SK-N-SH (cell line): ENCODE measurements around the gene FUNDC1. TPM values are rescaled to one million over a fixed set of nuclear protein-coding genes. Genes with fewer than 3 reads are reported as not detected.

Source experiments
- CTCF ChIA-PET: fragments of 300-600, 350-600 bp; formaldehyde crosslinking; extraction: SDS; loops from one replicate; lab custom pipeline; 2021; lab: Yijun Ruan, JAX
- POLR2A ChIA-PET: fragments of 350-600 bp; sonication (Branson Sonifier 250); formaldehyde crosslinking; extraction: SDS; loops from one replicate; lab custom pipeline; 2020; ENCODE audit warnings: antibody characterized with exemption, inconsistent platforms; lab: Yijun Ruan, JAX
- DNase-seq: peaks from one replicate; pipeline ENCODE4 v3.0.0; 2012
- H2AFZ ChIP-seq: fragments of 200-600 bp; sonication (generic); 2 replicates; pipeline ENCODE4 v1.8.1; 2016; ENCODE audit warnings: antibody characterized with exemption, mild to moderate bottlenecking, low read depth
- H3F3A ChIP-seq: fragments of 200-600 bp; sonication (generic); replicated peaks from 2 replicates; pipeline ENCODE3; 2016; ENCODE audit warnings: antibody characterized with exemption, mild to moderate bottlenecking; ENCODE audit not compliant: insufficient read depth
- H3K27ac ChIP-seq, 2 experiments: fragments of 200-500 bp in 1 of 2; fragments of 200-600 bp in 1 of 2; sonication (Bioruptor generic) in 1 of 2; sonication (generic), shearing (Covaris generic) in 1 of 2; 2 replicates each; pipeline versions ENCODE4 v1.5.1 to v1.6.1; 2014 to 2016; ENCODE audit warnings: low read depth in 2 of 2, inconsistent platforms in 1 of 2, low read length in 1 of 2, mild to moderate bottlenecking in 1 of 2, mixed read lengths in 1 of 2
- H3K27me3 ChIP-seq: fragments of 200-600 bp; sonication (generic), shearing (Covaris generic); 2 replicates; pipeline ENCODE4 v1.6.1; 2016; ENCODE audit warnings: mixed run types; ENCODE audit not compliant: insufficient read depth
- H3K36me3 ChIP-seq, 2 experiments: fragments of 200-500 bp in 1 of 2; fragments of 200-600 bp in 1 of 2; sonication (Bioruptor generic) in 1 of 2; sonication (generic) in 1 of 2; replicated peaks in 1 of 2; 2 replicates each; pipeline versions ENCODE3 to v1.5.1; 2014 to 2016; ENCODE audit warnings: low read length in 1 of 2, mild to moderate bottlenecking in 1 of 2; ENCODE audit not compliant: insufficient read depth in 2 of 2, control insufficient read depth in 1 of 2
- H3K4me1 ChIP-seq, 2 experiments: fragments of 200-500 bp in 1 of 2; fragments of 200-600 bp in 1 of 2; sonication (Bioruptor generic) in 1 of 2; sonication (generic), shearing (Covaris generic) in 1 of 2; 2 replicates each; pipeline versions ENCODE4 v1.5.1 to v1.6.1; 2014 to 2016; ENCODE audit warnings: low read depth in 1 of 2, low read length in 1 of 2, mixed run types in 1 of 2; ENCODE audit not compliant: insufficient read depth in 2 of 2, control insufficient read depth in 1 of 2
- H3K4me2 ChIP-seq: fragments of 200-600 bp; sonication (generic), shearing (Covaris generic); 2 replicates; pipeline ENCODE4 v1.6.1; 2017; ENCODE audit warnings: mixed run types
- H3K4me3 ChIP-seq, 2 experiments: fragments of 200-500 bp in 1 of 2; fragments of 200-600 bp in 1 of 2; sonication (Bioruptor generic) in 1 of 2; sonication (generic), shearing (Covaris generic) in 1 of 2; 2 replicates each; pipeline versions ENCODE4 v1.5.1 to v1.8.1; 2014 to 2016; ENCODE audit warnings: low read depth in 2 of 2, inconsistent platforms in 1 of 2, low read length in 1 of 2, mild to moderate bottlenecking in 1 of 2, mixed read lengths in 1 of 2, moderate library complexity in 1 of 2
- H3K79me2 ChIP-seq: fragments of 200-600 bp; sonication (generic); 2 replicates; pipeline ENCODE4 v1.8.1; 2017; ENCODE audit warnings: mild to moderate bottlenecking; ENCODE audit not compliant: insufficient read depth
- H3K9ac ChIP-seq: fragments of 200-600 bp; sonication (generic); 2 replicates; pipeline ENCODE4 v1.6.1; 2017; ENCODE audit warnings: mixed run types
- H3K9me2 ChIP-seq: fragments of 200-600 bp; sonication (generic); 2 replicates; pipeline ENCODE4 v1.6.1; 2017; ENCODE audit warnings: mixed run types
- H3K9me3 ChIP-seq: fragments of 200-600 bp; sonication (generic); 2 replicates; pipeline ENCODE4 v1.6.1; 2017; ENCODE audit warnings: mixed run types, mild to moderate bottlenecking, moderate library complexity
- H4K20me1 ChIP-seq: fragments of 200-600 bp; sonication (generic); 2 replicates; pipeline ENCODE4 v1.6.1; 2017; ENCODE audit warnings: mild to moderate bottlenecking, mixed run types; ENCODE audit not compliant: insufficient read depth
- WGBS: methylation state at CpG from one replicate; pipeline ENCODE4 v1.1.6; 2017; ENCODE audit warnings: low lambda C conversion rate; 5-methylcytosine and 5-hydroxymethylcytosine counted together
- polyA plus RNA-seq, 3 experiments: library from polyadenylated mRNA; depleted of rRNA; stranded (reverse); fragments of >200 nt; gene quantifications; 2 replicates each; pipeline ENCODE4 v1.2.3, GENCODE V29; 2012
- TF ChIP-seq, protein P1 (sequence below): IDR thresholded peaks from 2 replicates; pipeline ENCODE4 v1.6.1; 2012; ENCODE audit warnings: mild to moderate bottlenecking, low read depth, low read length, moderate library complexity
- TF ChIP-seq, protein P2 (sequence below): IDR thresholded peaks from 2 replicates; pipeline ENCODE4 v1.4.0; 2012; ENCODE audit warnings: low read depth, borderline replicate concordance
- TF ChIP-seq, protein P3 (sequence below): fragments of 150-350 bp; IDR thresholded peaks from 2 replicates; pipeline ENCODE4 v1.6.1; 2017; ENCODE audit warnings: antibody characterized with exemption, low read length, low read depth, borderline replicate concordance

Gene FUNDC1
- polyA plus RNA-seq, 1 of the 3 experiments (the other 2 are of a cell fraction): 23.5 TPM

GRCh38 chrX:44480591-44480990 lies 62.1 kb downstream of the FUNDC1 start (continued):
- TF ChIP-seq, protein P1, sequence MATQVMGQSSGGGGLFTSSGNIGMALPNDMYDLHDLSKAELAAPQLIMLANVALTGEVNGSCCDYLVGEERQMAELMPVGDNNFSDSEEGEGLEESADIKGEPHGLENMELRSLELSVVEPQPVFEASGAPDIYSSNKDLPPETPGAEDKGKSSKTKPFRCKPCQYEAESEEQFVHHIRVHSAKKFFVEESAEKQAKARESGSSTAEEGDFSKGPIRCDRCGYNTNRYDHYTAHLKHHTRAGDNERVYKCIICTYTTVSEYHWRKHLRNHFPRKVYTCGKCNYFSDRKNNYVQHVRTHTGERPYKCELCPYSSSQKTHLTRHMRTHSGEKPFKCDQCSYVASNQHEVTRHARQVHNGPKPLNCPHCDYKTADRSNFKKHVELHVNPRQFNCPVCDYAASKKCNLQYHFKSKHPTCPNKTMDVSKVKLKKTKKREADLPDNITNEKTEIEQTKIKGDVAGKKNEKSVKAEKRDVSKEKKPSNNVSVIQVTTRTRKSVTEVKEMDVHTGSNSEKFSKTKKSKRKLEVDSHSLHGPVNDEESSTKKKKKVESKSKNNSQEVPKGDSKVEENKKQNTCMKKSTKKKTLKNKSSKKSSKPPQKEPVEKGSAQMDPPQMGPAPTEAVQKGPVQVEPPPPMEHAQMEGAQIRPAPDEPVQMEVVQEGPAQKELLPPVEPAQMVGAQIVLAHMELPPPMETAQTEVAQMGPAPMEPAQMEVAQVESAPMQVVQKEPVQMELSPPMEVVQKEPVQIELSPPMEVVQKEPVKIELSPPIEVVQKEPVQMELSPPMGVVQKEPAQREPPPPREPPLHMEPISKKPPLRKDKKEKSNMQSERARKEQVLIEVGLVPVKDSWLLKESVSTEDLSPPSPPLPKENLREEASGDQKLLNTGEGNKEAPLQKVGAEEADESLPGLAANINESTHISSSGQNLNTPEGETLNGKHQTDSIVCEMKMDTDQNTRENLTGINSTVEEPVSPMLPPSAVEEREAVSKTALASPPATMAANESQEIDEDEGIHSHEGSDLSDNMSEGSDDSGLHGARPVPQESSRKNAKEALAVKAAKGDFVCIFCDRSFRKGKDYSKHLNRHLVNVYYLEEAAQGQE: no peak
- TF ChIP-seq, protein P2, sequence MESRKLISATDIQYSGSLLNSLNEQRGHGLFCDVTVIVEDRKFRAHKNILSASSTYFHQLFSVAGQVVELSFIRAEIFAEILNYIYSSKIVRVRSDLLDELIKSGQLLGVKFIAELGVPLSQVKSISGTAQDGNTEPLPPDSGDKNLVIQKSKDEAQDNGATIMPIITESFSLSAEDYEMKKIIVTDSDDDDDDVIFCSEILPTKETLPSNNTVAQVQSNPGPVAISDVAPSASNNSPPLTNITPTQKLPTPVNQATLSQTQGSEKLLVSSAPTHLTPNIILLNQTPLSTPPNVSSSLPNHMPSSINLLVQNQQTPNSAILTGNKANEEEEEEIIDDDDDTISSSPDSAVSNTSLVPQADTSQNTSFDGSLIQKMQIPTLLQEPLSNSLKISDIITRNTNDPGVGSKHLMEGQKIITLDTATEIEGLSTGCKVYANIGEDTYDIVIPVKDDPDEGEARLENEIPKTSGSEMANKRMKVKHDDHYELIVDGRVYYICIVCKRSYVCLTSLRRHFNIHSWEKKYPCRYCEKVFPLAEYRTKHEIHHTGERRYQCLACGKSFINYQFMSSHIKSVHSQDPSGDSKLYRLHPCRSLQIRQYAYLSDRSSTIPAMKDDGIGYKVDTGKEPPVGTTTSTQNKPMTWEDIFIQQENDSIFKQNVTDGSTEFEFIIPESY: no peak

GRCh38 chrX:44474410-44474809 lies 68.2 kb downstream of the FUNDC1 start:
- no peaks in the 10 kb centered on the region for H3K79me2 ChIP-seq
- H3F3A ChIP-seq: no peaks in the 10 kb centered on the region
- no peaks in the 10 kb centered on the region for H3K4me1 ChIP-seq
- H3K27ac ChIP-seq: no peak overlapping the region
- no peaks in the 10 kb centered on the region for H4K20me1 ChIP-seq
- no peak overlapping the region for H3K4me3 ChIP-seq
- H3K36me3 ChIP-seq: no peaks in the 10 kb centered on the region
- TF ChIP-seq, protein P3, sequence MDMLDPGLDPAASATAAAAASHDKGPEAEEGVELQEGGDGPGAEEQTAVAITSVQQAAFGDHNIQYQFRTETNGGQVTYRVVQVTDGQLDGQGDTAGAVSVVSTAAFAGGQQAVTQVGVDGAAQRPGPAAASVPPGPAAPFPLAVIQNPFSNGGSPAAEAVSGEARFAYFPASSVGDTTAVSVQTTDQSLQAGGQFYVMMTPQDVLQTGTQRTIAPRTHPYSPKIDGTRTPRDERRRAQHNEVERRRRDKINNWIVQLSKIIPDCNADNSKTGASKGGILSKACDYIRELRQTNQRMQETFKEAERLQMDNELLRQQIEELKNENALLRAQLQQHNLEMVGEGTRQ: no peak
- no peak overlapping the region for H2AFZ ChIP-seq
- H3K9ac ChIP-seq: no peak overlapping the region
- CTCF ChIA-PET: interaction anchor here (0.9 kb wide), 1 partner anchor 48 kb away, joined by 3 read pairs; no protein-coding TSS in a partner anchor
- no peaks in the 10 kb centered on the region for H3K9me2 ChIP-seq
- H3K9me3 ChIP-seq: no peaks in the 10 kb centered on the region
- 31% methylated on average over 2 of the region's 2 CpGs for WGBS
- H3K4me2 ChIP-seq: no peak overlapping the region
- no peak for DNase-seq
- POLR2A ChIA-PET: no interaction called here
- no peaks in the 10 kb centered on the region; the same call in 1 of the 2 replicates for H3K27me3 ChIP-seq

Other genes with a start within 250 kb of the FUNDC1 start
- gene EFHC2, start 199.2 kb downstream of the FUNDC1 start, polyA plus RNA-seq (2012; rRNA removed): 0.03 TPM in 2 replicates